ENCODE results near the gene CSNK2A3. TPM values are rescaled to one million over a fixed set of nuclear protein-coding genes. Genes with fewer than 3 reads are reported as not detected.

The CSNK2A3 gene
- total RNA-seq, 1 experiment from 2014 or later, result 1.4 TPM

GRCh38 chr11:11338304-11338703 lies 14.7 kb downstream of the CSNK2A3 start (continued):
- TF ChIP-seq ZNF396 (CRISPR knock-in tag; IDR thresholded peaks at IDR 0.05; ENCODE audit: borderline replicate concordance), result no peak
- TF ChIP-seq ZNF263 (CRISPR knock-in tag; IDR thresholded peaks at IDR 0.05; ENCODE audit: low read depth), result no peak

GRCh38 chr11:11336664-11337063 lies 16.4 kb downstream of the CSNK2A3 start:
- ChIA-PET CTCF (no interaction called here), POLR2A (no interaction called here)
- Mint-ChIP-seq H3K36me3 (no peaks in the 10 kb centered on the region), H3K4me1 (peaks cover 21% of the 10 kb centered on the region), H3K9me3 (0 out of 2 replicates have a peak, but pooled peaks cover 3% of the 10 kb centered on the region), H3K4me3 (no peak overlapping the region), H3K27ac (no peak overlapping the region), H3K27me3 (ENCODE audit: low read depth) (no peaks in the 10 kb centered on the region; the same call in 1 of the 2 replicates)
- no peak for TF ChIP-seq ZNF263 (CRISPR knock-in tag; IDR thresholded peaks at IDR 0.05; ENCODE audit: low read depth)
- TF ChIP-seq ZNF121 (CRISPR knock-in tag; IDR thresholded peaks at IDR 0.05), result no peak
- TF ChIP-seq ZNF423 (CRISPR knock-in tag; IDR thresholded peaks at IDR 0.05), result no peak
- TF ChIP-seq, protein P1, sequence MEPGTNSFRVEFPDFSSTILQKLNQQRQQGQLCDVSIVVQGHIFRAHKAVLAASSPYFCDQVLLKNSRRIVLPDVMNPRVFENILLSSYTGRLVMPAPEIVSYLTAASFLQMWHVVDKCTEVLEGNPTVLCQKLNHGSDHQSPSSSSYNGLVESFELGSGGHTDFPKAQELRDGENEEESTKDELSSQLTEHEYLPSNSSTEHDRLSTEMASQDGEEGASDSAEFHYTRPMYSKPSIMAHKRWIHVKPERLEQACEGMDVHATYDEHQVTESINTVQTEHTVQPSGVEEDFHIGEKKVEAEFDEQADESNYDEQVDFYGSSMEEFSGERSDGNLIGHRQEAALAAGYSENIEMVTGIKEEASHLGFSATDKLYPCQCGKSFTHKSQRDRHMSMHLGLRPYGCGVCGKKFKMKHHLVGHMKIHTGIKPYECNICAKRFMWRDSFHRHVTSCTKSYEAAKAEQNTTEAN (CRISPR knock-in tag; IDR thresholded peaks at IDR 0.05), result no peak
- TF ChIP-seq NR1H2 (CRISPR knock-in tag; IDR thresholded peaks at IDR 0.05), result no peak
- TF ChIP-seq ETV6 (CRISPR knock-in tag; IDR thresholded peaks at IDR 0.05), result no peak
- no peak for TF ChIP-seq HMGA2 (CRISPR knock-in tag; IDR thresholded peaks at IDR 0.05)
- no peak for TF ChIP-seq ZBTB21 (CRISPR knock-in tag; IDR thresholded peaks at IDR 0.05; ENCODE audit: borderline replicate concordance)
- no peak for TF ChIP-seq USF2 (CRISPR knock-in tag; IDR thresholded peaks at IDR 0.05)
- no peak for TF ChIP-seq ZNF396 (CRISPR knock-in tag; IDR thresholded peaks at IDR 0.05; ENCODE audit: borderline replicate concordance)
- TF ChIP-seq GRHL2 (CRISPR knock-in tag; IDR thresholded peaks at IDR 0.05; ENCODE audit: insufficient replicate concordance, severe bottlenecking), result no peak
- no peak for TF ChIP-seq USF1 (CRISPR knock-in tag; IDR thresholded peaks at IDR 0.05)
- TF ChIP-seq ATF2 (CRISPR knock-in tag; IDR thresholded peaks at IDR 0.05; ENCODE audit: borderline replicate concordance, low read depth), result no peak
- TF ChIP-seq ZNF317 (CRISPR knock-in tag; IDR thresholded peaks at IDR 0.05; ENCODE audit: borderline replicate concordance, low read depth), result no peak
- TF ChIP-seq MXD4 (CRISPR knock-in tag; IDR thresholded peaks at IDR 0.05; ENCODE audit: borderline replicate concordance), result no peak
- TF ChIP-seq ZNF138 (CRISPR knock-in tag; conservative IDR thresholded peaks at IDR 0.05), result no peak
- TF ChIP-seq, protein P2, sequence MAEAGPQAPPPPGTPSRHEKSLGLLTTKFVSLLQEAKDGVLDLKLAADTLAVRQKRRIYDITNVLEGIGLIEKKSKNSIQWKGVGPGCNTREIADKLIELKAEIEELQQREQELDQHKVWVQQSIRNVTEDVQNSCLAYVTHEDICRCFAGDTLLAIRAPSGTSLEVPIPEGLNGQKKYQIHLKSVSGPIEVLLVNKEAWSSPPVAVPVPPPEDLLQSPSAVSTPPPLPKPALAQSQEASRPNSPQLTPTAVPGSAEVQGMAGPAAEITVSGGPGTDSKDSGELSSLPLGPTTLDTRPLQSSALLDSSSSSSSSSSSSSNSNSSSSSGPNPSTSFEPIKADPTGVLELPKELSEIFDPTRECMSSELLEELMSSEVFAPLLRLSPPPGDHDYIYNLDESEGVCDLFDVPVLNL (CRISPR knock-in tag; IDR thresholded peaks at IDR 0.05; ENCODE audit: borderline replicate concordance, low read depth), result no peak
- TF ChIP-seq ELF4 (CRISPR knock-in tag; IDR thresholded peaks at IDR 0.05; ENCODE audit: low read depth), result no peak
- DNase-seq (ENCODE audit: low spot score) (no peak), ATAC-seq (no peak)

DNA sequence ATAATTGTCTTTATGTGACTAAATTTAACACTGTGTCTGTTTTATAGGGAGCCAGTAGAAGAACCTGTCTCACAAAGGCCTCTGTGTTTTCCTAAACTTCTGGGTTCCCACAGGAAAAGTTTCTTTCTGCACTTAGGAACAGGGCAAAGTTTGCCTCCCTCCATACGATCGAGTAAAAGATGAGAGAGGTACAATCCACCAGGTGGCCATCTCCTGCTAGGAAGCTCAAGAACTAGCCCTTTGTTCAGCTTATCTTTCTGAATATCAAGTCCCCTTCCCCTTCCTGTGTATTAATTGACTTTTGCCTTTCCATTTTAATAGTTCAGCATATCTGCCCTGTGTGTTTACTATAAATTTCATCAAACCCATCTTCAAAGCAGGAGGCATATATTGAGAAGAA lies 18.0 kb downstream of the CSNK2A3 start:
- no peak overlapping the region for H3K4me3 Mint-ChIP-seq
- no peak overlapping the region for H3K27ac Mint-ChIP-seq
- no peak for DNase-seq (ENCODE audit: low spot score)
- 0 out of 2 replicates have a peak, but pooled peaks cover 3% of the 10 kb centered on the region for H3K9me3 Mint-ChIP-seq
- no peaks in the 10 kb centered on the region; the same call in 1 of the 2 replicates for H3K27me3 Mint-ChIP-seq (ENCODE audit: low read depth)
- peaks cover 21% of the 10 kb centered on the region for H3K4me1 Mint-ChIP-seq
- ChIA-PET POLR2A (interaction anchor here (0.5 kb wide), 1 partner anchor 403 kb away, joined by 9 read pairs; no protein-coding TSS in a partner anchor), CTCF (interaction anchor here (1.0 to 1.9 kb wide), 3 partner anchors 9 to 307 kb away, joined by 3 to 11 read pairs (median 5); no protein-coding TSS in a partner anchor)
- H3K36me3 Mint-ChIP-seq, result no peaks in the 10 kb centered on the region
- peak; percentile 35; the same call in 1 of the 2 replicates for ATAC-seq
- TF ChIP-seq NFE2L1 (CRISPR knock-in tag; IDR thresholded peaks at IDR 0.05) (no peak), ATF2 (CRISPR knock-in tag; IDR thresholded peaks at IDR 0.05; ENCODE audit: borderline replicate concordance, low read depth) (no peak), GABPB1 (CRISPR knock-in tag; IDR thresholded peaks at IDR 0.05) (no peak), ESRRA (CRISPR knock-in tag; IDR thresholded peaks at IDR 0.05; ENCODE audit: borderline replicate concordance) (no peak), ELF4 (CRISPR knock-in tag; IDR thresholded peaks at IDR 0.05; ENCODE audit: low read depth) (no peak)
- TF ChIP-seq, protein P3, sequence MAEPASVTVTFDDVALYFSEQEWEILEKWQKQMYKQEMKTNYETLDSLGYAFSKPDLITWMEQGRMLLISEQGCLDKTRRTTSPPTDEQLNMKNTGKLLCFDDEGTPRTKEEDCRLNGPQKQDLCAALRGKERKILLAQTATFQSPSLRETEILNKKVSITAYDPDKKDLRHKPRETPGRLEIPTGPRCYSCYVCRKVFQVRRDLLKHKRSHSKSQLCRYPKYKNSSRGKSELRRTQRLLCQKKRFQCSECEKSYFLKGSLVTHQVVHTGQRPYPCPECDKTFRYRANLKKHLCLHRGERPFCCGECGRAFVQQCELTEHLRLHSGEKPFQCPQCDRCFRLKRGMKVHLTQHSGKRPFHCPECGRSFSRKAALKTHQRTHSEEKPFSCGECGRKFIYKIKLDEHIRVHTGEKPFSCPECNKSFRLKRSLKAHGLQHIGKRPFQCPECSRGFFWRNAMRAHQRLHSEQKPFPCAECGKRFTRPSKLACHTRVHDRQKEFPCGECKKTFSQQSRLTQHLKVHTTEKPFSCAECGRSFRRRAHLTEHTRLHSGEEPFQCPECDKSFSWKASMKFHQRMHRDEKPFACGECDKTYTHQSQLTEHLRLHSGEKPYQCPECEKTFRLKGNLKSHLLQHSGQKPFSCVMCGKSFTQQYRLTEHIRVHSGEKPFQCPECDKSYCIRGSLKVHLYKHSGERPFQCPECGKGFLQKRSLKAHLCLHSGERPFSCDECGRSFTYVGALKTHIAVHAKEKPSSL (CRISPR knock-in tag; conservative IDR thresholded peaks at IDR 0.05), result no peak
